ENCODE data around the gene PIK3CB. TPM values are rescaled to one million over a fixed set of nuclear protein-coding genes. Genes with fewer than 3 reads are reported as not detected.
"Not testable (repeated sequence)": the region's sequence is repeated elsewhere in the genome, so short reads cannot be mapped to it uniquely, and the experiment has no call there.

Gene PIK3CB
- total RNA-seq, 1 experiment from 2014 or later = 21.9 TPM

- DNase-seq (ENCODE audit: low read depth) = no peak
Measured at GRCh38 chr3:138806376-138807080, 28.2 kb downstream of the PIK3CB start.

DNA sequence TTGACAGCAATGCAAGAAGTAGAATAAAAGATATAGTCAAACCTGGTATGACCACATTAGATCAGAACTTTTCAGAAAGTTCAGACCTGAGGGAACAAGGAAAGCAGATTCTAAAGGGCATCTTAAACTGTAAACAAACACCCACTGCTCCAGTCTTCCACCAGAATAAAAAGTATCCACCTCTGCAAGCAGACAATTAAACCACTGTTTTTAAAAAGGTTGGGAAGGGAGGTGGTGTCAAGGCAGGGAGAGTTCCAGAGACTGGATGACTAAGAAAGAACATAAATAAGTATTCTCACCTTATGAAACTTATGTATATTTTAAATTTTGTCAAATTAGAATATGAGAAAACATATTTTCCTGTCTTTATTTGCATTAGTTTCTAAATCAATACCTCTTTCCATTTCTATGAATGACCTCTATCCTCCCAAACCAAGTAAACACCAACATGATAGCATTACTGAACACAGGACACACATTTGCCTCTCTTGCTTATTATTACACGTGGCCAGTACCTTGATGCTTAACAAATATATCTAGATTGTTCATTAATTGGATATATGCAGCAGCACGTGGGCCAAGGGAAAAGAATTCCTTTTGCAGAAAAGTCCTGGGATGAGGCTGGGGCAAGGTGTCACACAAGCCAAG lies 31.6 kb downstream of the PIK3CB start:
- DNase-seq (ENCODE audit: low read depth) = no peak

- not testable (repeated sequence) for DNase-seq (ENCODE audit: low read depth)
Measured at GRCh38 chr3:138802223-138802622, 32.5 kb downstream of the PIK3CB start.

DNA sequence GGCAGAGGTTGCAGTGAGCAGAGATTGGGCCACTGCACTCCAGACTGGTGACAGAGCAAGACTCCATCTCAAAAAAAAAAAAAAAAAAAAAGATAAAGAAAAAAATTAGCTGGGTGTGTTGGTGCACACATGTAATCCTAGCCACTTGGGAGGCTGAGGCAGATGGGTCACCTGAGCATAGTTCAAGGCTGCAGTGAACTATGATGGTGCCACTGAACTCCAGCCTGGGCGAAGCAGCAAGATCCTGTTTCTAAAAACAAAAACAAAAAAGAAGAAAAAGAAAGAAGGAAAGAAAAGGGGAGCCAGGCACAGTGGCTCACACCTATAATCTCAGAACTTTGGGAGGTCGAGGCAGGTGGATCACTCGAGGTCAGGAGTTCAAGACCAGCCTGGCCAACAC lies 32.9 kb downstream of the PIK3CB start:
- DNase-seq (ENCODE audit: low read depth) = no peak

DNA sequence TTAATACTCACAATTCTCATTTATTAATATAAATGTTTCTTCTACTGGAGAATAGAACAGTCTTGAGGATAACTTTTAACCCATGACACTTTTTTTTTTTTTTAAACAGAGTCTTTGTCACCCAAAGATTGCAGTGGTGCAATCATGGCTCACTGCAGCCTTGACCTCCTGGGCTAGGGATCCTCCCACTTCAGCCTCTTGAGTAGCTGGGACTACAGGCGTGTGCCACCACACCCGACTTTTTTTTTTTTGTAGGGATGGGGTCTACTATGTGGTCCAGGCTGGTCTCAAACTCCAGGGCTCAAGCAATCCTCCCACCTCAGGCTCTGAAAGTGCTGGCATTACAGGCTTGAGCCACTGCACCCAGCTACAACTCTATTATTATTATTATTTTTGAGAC lies 34.5 kb downstream of the PIK3CB start:
- no peak for DNase-seq (ENCODE audit: low read depth)

DNA sequence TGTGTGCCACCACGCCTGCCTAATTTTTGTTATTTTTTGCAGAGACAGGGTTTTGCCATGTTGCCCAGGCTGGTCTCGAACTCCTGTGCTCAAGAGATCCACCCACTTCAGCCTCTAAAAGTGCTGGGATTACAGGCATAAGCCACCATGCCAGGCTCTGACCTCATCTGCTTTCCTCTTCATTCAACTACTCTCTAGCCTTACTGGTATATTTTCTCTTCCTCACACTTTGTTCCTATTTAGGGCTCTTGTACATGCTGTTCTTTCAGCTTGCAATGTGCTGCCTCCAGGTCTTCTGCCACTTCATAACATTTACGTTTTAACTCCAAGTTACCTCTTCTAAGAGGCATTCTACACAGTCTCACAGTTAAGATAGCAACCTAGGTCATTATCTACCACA lies 34.9 kb downstream of the PIK3CB start:
- no peak for DNase-seq (ENCODE audit: low read depth)

DNA sequence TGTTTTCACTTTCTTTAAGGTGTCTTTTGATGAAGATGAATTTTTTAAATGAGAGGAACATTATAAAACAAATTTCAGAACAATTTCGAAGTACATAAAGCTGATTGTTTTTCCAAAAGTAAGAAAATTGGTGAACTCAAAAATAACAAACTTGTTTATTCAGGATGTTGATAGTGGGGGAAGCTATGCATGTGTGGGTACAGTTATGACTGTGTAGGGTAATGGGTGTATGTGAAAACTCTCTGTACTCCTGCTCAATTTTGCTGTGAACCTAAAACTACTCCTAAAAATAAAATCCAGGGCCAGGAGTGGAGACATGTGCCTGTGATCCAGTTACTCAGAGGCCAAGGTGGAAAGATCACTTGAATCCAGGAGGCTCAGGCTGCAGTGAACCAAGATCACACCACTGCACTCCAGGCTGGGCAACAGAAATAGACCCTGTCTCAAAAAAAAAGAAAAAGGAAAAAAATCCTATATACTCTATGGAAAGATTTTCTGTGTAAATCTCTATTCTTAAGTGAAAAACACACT lies 37.2 kb downstream of the PIK3CB start:
- DNase-seq (ENCODE audit: low read depth) = no peak

DNA sequence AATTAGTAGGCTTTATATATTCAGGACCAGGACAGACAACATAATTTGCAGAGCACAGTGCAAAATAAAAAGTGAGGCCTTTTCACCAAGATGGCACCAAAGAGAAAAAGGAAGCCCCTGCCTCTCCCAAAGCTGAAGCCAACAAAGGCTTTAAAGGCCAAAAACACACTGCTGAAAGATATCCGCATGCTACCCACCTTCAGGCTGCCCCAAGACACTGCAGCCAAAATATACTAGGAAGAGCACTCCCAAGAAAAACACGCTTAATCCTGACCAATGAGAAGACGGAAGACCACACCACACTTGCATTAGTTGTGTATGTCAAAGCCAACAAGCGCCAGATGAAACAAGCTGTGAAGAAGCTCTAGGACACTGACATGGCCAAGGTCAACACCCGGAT lies 38.0 kb downstream of the PIK3CB start:
- DNase-seq (ENCODE audit: low read depth) = no peak

DNA sequence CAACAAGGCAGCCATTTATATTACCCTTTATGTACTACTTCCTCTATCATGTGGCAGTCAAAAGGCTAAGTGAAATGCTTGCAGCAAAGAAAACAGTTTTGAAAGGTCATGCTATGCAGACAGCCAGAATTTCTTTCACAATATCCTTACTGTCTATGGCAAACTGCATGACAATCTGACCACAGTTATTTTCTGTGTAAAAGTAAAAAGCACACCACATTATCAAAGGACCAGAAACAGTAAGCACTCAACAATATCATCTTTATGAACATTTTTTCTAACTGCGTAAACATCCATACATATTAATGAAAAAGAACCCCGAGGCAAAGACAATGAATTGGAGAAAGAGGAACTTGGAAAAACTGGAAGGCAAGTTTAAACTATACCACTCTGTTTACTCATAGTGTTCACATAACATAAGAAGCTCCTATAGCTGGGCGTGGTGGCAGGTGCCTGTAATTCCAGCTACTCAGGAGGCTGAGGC lies 47.9 kb downstream of the PIK3CB start:
- peak; percentile 40 for DNase-seq (ENCODE audit: low read depth)

GRCh38 chr3:138785951-138786350 lies 48.8 kb downstream of the PIK3CB start:
- DNase-seq (ENCODE audit: low read depth) = no peak

- DNase-seq (ENCODE audit: low read depth) = not testable (repeated sequence)
Measured at GRCh38 chr3:138785362-138785857, 49.3 kb downstream of the PIK3CB start.

- DNase-seq (ENCODE audit: low read depth) = no peak
Measured at GRCh38 chr3:138782755-138783154, 52.0 kb downstream of the PIK3CB start.

DNA sequence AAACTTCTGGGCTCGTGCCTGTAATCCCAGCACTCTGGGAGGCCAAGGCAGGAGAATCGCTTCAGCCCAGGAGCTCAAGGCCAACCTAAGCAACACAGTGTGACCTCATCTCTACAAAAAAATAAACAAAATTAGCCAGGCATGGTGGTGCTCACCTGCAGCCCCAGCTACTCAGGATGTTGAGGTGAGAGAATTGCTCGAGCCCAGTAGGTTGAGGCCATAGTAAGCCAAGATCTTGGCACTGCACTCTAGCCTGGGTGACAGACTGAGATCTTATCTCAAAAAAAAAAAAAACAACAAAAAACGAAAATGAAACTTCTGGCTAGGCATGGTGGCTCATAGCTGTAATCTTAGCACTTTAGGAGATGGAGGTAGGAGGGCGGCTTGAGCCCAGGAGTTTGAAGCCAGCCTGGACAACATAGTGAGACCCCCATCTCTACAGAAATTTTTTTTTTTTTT lies 53.7 kb downstream of the PIK3CB start:
- peak; percentile 95 for DNase-seq (ENCODE audit: low read depth)

DNA sequence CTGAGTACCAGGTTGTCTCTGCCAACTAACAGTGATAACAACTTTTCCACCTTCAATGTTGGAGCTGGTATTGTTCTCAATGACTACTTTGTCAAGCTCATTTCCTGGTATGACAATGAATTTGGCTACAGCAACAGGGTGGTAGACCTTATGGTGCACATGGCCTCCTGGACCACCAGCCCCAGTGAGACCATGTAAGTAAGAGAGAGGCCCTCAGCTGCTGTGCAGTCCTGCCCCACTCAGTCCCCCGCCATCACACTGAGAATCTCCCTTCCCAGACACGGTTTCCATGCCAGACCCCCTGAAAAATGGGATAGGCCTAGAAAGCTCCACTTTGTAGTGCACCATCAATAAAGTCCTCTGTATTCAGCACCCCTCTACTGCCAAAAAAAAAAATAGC lies 56.1 kb downstream of the PIK3CB start:
- DNase-seq (ENCODE audit: low read depth) = no peak

DNA sequence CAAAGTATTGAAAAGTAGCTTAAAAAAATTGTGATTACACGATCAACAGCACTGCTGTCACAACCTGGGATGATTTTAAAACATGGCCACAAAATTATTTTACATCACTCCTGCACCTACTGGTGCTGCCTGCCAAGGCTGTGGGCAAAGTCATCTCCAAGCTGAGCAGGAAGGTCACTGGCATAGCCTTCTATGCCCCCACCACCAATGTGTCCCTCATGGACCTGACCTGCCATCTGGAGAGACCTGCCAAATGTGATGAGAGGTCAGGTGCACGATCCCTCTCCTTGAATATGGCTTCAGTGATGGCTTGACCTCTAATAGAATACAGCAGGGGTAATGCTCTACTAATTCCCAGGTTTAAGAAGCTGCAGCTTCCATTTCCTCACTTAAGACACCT lies 57.8 kb downstream of the PIK3CB start:
- no peak for DNase-seq (ENCODE audit: low read depth)

GRCh38 chr3:138775254-138775595 lies 59.5 kb downstream of the PIK3CB start:
- DNase-seq (ENCODE audit: low read depth) = peak; percentile 7

DNA sequence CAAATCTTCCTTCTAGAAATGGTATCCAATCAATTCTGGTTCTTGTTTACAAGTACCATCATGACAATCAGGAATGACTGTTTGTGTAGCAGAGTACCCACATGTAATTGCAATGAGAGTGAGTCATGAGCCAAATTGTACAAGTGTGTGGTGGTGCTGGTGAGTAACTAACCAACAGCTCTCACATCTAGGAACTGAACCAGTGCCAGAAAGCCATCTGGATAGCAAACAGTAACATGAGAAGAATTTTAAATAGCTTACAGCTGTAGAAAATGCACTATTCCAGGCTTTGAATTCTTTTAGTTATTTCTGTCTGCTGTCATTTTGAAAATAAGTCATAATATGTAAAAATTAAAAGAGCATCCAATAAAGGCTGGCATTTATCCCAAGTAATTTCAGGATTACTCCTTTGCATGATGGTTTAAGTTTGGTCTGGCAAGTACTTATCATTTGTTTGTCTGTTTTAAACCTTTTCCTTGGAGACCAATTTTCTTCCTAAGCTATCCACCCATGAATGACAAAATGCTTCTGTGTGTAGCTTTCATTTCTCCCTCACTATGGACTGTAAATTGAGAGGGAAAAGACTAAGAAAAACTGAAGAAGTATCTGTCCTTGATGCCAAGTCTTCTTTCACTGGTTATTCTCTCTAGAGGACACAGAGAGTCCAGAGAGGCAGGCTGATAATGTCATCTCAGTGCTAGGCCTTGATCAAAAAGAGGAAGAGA lies 60.0 kb downstream of the PIK3CB start:
- peak; percentile 100 for DNase-seq (ENCODE audit: low read depth)

- DNase-seq (ENCODE audit: low read depth) = no peak
Measured at GRCh38 chr3:138771585-138771984, 63.1 kb downstream of the PIK3CB start.

DNA sequence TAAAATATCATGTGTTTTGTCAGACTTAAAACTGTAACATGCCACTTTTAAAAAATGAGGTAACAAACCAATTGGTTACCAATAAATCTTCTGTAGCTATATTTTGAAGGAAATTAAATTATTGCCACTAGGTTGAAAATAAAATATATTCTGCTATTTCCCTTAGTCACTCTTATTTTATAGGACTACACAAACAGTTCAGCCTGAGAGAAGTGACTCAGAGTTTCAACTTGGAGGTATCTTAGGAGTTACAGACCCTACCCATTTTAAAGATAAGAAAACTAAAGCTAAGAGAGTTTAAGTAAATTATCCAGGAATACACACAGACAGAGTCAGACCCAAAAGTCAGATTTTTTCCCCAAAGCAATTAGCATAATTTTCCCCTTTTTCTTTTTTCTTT lies 65.1 kb downstream of the PIK3CB start:
- peak; percentile 25 for DNase-seq (ENCODE audit: low read depth)

- DNase-seq (ENCODE audit: low read depth) = no peak
Measured at GRCh38 chr3:138768946-138769345, 65.8 kb downstream of the PIK3CB start.

- peak; percentile 16 for DNase-seq (ENCODE audit: low read depth)
Measured at GRCh38 chr3:138768125-138768524, 66.6 kb downstream of the PIK3CB start.

DNA sequence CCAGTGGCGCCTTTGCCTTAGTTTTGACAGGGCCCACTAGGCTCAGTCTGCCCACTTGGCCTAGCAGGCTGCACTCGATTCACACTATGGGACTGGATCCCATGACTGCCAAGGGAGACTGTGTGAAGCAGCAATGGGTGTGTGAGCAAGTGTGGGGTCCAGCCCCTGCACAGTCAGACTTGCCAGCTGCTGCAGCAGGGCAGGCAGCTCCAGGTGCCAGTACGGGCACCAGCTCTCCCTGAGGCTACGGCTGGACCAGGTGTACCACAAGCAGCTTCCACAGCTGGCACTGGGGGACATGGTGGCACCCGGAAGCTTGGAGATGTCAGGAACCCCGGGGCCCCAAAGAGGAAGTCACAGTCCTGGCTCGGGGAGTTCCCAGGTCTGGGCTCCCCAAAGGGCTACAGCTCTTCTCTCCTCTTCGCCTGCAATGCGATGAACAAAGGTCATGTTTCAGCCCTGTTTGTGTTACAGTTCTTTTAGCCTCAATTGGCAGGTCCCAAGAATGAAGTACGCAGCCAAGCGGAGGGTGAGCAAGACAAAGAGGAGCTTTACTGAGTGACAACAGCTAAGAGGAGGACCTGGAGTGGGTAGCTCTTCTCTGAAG lies 67.1 kb downstream of the PIK3CB start:
- DNase-seq (ENCODE audit: low read depth) = no peak

Data from M059J (cell line).